22Rv1 (cell line): Measurements from ENCODE around the gene ABCA13.
"Not testable (repeated sequence)": the region's sequence is repeated elsewhere in the genome, so short reads cannot be mapped to it uniquely, and the experiment has no call there.

Experiments
- H3K27ac ChIP-seq: fragments of 450-650 bp; 2 replicates; pipeline ENCODE4 v1.5.1; 2017
- CTCF ChIP-seq: fragments of 450-650 bp; IDR thresholded peaks from 2 replicates; pipeline ENCODE4 v1.5.1; 2017; ENCODE audit warnings: mild to moderate bottlenecking
- ZFX ChIP-seq: fragments of 450-650 bp; IDR thresholded peaks from 2 replicates; pipeline ENCODE4 v1.6.1; 2017; ENCODE audit warnings: antibody characterized with exemption, borderline replicate concordance

ABCA13 gene

DNA sequence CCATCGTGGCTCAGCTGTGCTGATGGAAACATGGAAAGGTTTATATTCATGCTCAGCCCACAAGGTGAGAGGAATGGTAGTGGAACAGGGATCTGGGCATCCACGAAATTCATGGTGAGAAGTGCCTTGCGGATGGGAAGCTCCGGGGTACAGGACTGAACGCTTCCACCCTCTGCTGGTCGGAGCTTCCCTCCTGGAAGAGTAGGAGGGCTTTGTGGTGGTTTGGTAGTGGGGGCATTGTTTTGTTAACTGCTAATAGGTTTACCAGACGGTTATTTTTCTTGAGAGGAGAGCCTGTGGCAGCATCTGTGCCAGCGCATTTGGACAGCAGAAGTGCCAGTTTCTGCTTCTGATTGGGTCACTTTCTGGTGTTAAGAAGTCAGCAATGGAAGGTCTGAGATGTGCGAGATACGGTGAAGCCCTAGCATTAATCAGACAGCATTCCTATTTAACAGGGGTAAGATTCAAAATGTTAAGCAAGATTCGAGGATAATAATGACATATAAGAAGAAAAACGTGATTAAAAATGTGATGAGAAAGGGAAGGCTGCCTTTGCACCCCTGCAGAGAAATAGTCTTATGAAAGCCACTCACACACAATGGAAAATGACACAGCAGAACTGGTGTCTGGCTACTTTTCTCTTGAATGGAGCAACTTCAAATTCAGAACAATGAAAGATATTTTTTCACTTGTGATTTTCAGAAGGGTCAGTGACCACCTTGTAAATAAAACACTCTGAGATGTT is 17.7 kb downstream of the ABCA13 start:
- H3K27ac ChIP-seq = no peak overlapping the region
- TF ChIP-seq ZFX (no peak), CTCF (no peak)

DNA sequence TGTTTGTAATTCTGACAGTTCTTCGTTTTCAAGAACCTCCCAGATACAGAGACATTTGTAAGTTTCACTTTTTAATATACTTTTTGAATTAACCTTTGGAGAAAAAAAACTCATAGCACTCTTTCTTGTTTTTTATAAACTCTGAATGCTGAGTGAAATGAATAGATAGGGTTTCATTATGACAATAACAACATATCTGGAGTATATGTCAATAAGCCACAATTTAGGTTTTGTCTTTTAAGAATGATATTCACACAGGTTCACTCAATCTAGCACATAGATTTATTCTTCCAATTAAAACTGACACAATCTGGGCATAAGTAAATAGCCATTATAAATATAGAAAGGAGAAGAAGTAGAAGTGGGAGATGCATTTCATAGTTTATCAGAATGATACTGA is 21.7 kb downstream of the ABCA13 start:
- TF ChIP-seq ZFX (no peak), CTCF (no peak)
- no peak overlapping the region for H3K27ac ChIP-seq

GRCh38 chr7:48193421-48193820 is 22.2 kb downstream of the ABCA13 start:
- TF ChIP-seq CTCF (no peak), ZFX (no peak)
- H3K27ac ChIP-seq = no peak overlapping the region

- not testable (repeated sequence) for H3K27ac ChIP-seq
Measured at GRCh38 chr7:48200946-48201589, 29.8 kb downstream of the ABCA13 start.

GRCh38 chr7:48202916-48203315 is 31.7 kb downstream of the ABCA13 start:
- H3K27ac ChIP-seq = not testable (repeated sequence)

DNA sequence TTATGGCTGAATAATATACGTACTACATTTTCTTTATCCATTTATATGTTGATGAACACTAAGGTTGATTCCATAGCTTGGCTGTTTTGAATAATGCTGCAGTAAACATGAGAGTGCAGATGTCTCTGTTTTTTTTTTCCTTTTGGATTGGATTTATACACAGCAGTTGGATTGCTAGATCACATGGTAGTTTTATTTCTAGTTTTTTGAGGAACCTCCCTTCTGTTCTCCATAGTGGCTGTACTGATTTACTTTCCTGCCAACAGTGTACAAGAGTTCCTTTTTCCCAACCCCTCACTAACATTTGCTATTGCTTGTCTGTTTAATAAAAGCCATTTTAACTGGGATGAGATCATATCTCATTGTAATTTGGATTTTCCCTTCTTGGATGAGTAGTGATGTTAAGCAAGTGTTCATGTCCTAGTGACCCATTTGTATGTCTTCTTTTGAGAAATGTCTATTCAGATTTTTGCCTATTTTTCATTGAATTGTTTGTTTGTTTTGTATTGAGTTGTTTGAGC is 36.0 kb downstream of the ABCA13 start:
- TF ChIP-seq CTCF (no peak), ZFX (no peak)
- H3K27ac ChIP-seq = no peak overlapping the region

- no peak overlapping the region for H3K27ac ChIP-seq
- TF ChIP-seq ZFX (no peak), CTCF (no peak)
Measured at GRCh38 chr7:48209004-48209600, 37.8 kb downstream of the ABCA13 start.

DNA sequence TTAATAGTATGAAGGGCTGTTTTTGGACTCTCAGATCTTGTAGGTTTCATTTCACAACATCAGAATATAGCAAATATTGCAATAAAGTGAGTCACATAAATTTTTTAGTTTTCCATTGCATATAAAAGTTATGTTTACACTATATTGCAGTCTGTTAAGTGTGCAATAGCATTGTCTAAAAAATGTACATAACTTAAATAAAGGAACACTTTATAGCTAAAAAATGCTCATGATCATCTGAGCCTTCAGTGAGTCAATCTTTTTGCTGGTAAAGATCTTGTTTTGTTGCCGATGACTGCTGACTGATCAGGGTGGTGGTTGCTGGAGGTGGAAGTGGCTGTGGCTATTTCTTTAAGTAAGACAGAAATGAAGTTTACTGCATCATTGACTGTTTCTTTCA is 42.0 kb downstream of the ABCA13 start:
- TF ChIP-seq CTCF (no peak), ZFX (no peak)
- H3K27ac ChIP-seq = no peak overlapping the region
